Measurements from ENCODE around the gene ANGPTL2. TPM values are rescaled to one million over a fixed set of nuclear protein-coding genes. Genes with fewer than 3 reads are reported as not detected.
A peak's percentile ranks its signal among the peaks of the same experiment; 100 is the strongest.
"Not testable (repeated sequence)": the region's sequence is repeated elsewhere in the genome, so short reads cannot be mapped to it uniquely, and the experiment has no call there.

ANGPTL2 gene
- total RNA-seq (10 to 100 TPM in 7 of 9 donors, 1 to 10 TPM in 2; 3.0 to 32.6 (median 12.2) TPM), polyA plus RNA-seq (10 to 100 TPM in 1 of 3 donors, 1 to 10 TPM in 2; 5.6 to 10.3 (median 8.4) TPM)
- long read RNA-seq, donor 1, partial matches to known transcripts = 0 of 1 reads
- long read RNA-seq, donor 1, other reads (novel, unspliced or antisense) = 0 of 1 reads
- long read RNA-seq, donor 2, partial matches to known transcripts = 0 of 1 reads
- long read RNA-seq, donor 2, other reads (novel, unspliced or antisense) = 0 of 1 reads
- long read RNA-seq, donor 3, partial matches to known transcripts = 0 of 1 reads
- long read RNA-seq, donor 3, other reads (novel, unspliced or antisense) = 0 of 1 reads
- long read RNA-seq, donor 4, partial matches to known transcripts = 0 of 2 reads
- long read RNA-seq, donor 4, other reads (novel, unspliced or antisense) = 1 of 2 reads
- long read RNA-seq, donor 5, transcript ANGPTL2-202 (5 exons, 3,707 nt) = major isoform, 16 of 17 reads
- long read RNA-seq, donor 5, partial matches to known transcripts = 0 of 17 reads
- long read RNA-seq, donor 5, other reads (novel, unspliced or antisense) = 1 of 17 reads
- long read RNA-seq, donor 6, partial matches to known transcripts = 0 of 1 reads
- long read RNA-seq, donor 6, other reads (novel, unspliced or antisense) = 1 of 1 reads
- long read RNA-seq, donor 7, partial matches to known transcripts = 0 of 2 reads
- long read RNA-seq, donor 7, other reads (novel, unspliced or antisense) = 0 of 2 reads
- long read RNA-seq, donor 8, partial matches to known transcripts = 0 of 2 reads
- long read RNA-seq, donor 8, other reads (novel, unspliced or antisense) = 0 of 2 reads
- long read RNA-seq, donor 9 = 0 reads
- long read RNA-seq, donor 10, partial matches to known transcripts = 0 of 1 reads
- long read RNA-seq, donor 10, other reads (novel, unspliced or antisense) = 0 of 1 reads

- H3K27ac ChIP-seq = peak within 1 kb of the TSS in 4 of 5 donors; percentile 51 to 86 (median 64)
- no peaks in the 10 kb centered on the region for H3K27me3 ChIP-seq
- 2 to 6% (median 3%) methylated on average over 21 to 43 of the region's 43 CpGs for WGBS, 4 donors
- peaks cover 19 to 29% of the 10 kb centered on the region in 2 donors for H3K4me1 ChIP-seq (replicated peaks in 1 of 2)
- peak in 1 of 6 experiments; percentile 26 for TF ChIP-seq CTCF (IDR thresholded peaks at IDR 0.05)
- peak in 1 of 2 donors; percentile 74 for TF ChIP-seq POLR2A (IDR thresholded peaks at IDR 0.05)
- H3K4me3 ChIP-seq = peak within 1 kb of the TSS in 3 of 4 donors; percentile 9 to 41 (median 17)
- H3K9me3 ChIP-seq (replicated peaks in 1 of 3) = no peaks in the 10 kb centered on the region
- peak; percentile 81 to 92 (median 87) for DNase-seq
- intact Hi-C loops (cut with DNase I) = loop anchor here in 1 of 2 donors (10.0 kb wide), 1 partner anchor 72 kb away; no protein-coding TSS in a partner anchor
- no peaks in the 10 kb centered on the region for H3K36me3 ChIP-seq (replicated peaks in 1 of 2)
Observed at GRCh38 chr9:127122176-127123063, at the start of gene ANGPTL2. TSS of gene ANGPTL2 (minus strand) at chr9:127122635. CDS start at chr9:127108731, 13,904 bp downstream.

GRCh38 chr9:127171348-127171747, 48.9 kb upstream of the ANGPTL2 start:
- intact Hi-C loops (cut with DNase I); H3K36me3 ChIP-seq (replicated peaks in 1 of 2); H3K9me3 ChIP-seq (replicated peaks in 1 of 3); H3K4me1 ChIP-seq (replicated peaks in 1 of 2); H3K4me3 ChIP-seq; H3K27ac ChIP-seq; H3K27me3 ChIP-seq: not testable (repeated sequence)
- DNase-seq = peak in 1 of 7 donors; percentile 28
- 93 to 98% (median 96%) methylated on average over 9 of the region's 9 CpGs for WGBS, 4 donors

- DNase-seq = peak in 3 of 7 donors; percentile 2 to 23 (median 13)
- Histone ChIP-seq H3K4me3 (no peak overlapping the region), H3K36me3 (replicated peaks in 1 of 2) (no peaks in the 10 kb centered on the region), H3K27ac (no peak overlapping the region), H3K4me1 (replicated peaks in 1 of 2) (no peaks in the 10 kb centered on the region), H3K9me3 (replicated peaks in 1 of 3) (no peaks in the 10 kb centered on the region), H3K27me3 (no peaks in the 10 kb centered on the region)
- intact Hi-C loops (cut with DNase I) = no loop called here
- 90 to 100% (median 93%) methylated on average over 1 to 2 of the region's 2 CpGs for WGBS, 4 donors
- TF ChIP-seq POLR2A (IDR thresholded peaks at IDR 0.05) = no peak
- TF ChIP-seq CTCF (IDR thresholded peaks at IDR 0.05) = no peak
Observed at GRCh38 chr9:127170652-127171051, 48.2 kb upstream of the ANGPTL2 start.

GRCh38 chr9:127170103-127170502, 47.7 kb upstream of the ANGPTL2 start:
- Histone ChIP-seq H3K27me3 (no peaks in the 10 kb centered on the region), H3K27ac (no peak overlapping the region), H3K4me3 (no peak overlapping the region), H3K4me1 (replicated peaks in 1 of 2) (no peaks in the 10 kb centered on the region), H3K9me3 (replicated peaks in 1 of 3) (no peaks in the 10 kb centered on the region), H3K36me3 (replicated peaks in 1 of 2) (no peaks in the 10 kb centered on the region)
- intact Hi-C loops (cut with DNase I) = no loop called here
- TF ChIP-seq CTCF (IDR thresholded peaks at IDR 0.05) = no peak
- TF ChIP-seq POLR2A (IDR thresholded peaks at IDR 0.05) = no peak
- WGBS, 4 donors = 80 to 91% (median 85%) methylated on average over 4 of the region's 4 CpGs
- DNase-seq = peak in 2 of 7 donors; percentile 6 to 51
